Activated CD8-positive, alpha-beta T cell treated with anti-CD3 and anti-CD28 coated beads for 36 hours (primary cell): Measurements from ENCODE around the gene CACTIN. TPM values are rescaled to one million over a fixed set of nuclear protein-coding genes. Genes with fewer than 3 reads are reported as not detected.
"Not testable (repeated sequence)": the region's sequence is repeated elsewhere in the genome, so short reads cannot be mapped to it uniquely, and the experiment has no call there.

Source experiments
- ATAC-seq: fragments of 200-7000 bp; cut with Tn5 transposase; one replicate; pipeline ENCODE4 v1.10.0; 2021; ENCODE audit warnings: mild to moderate bottlenecking, moderate library complexity
- CTCF ChIA-PET: fragments of 350-600 bp; sonication (Branson Sonifier 250); formaldehyde crosslinking; loops from one replicate; lab custom pipeline; 2021; ENCODE audit warnings: antibody characterized with exemption; lab: Charles Lee
- POLR2A ChIA-PET: fragments of 350-600 bp; sonication (Branson Sonifier 250); formaldehyde crosslinking; loops from one replicate; lab custom pipeline; 2021; ENCODE audit warnings: antibody characterized with exemption; lab: Charles Lee
- DNase-seq: peaks from one replicate; pipeline ENCODE4 v3.0.0-alpha.2; 2020
- H3K27ac Mint-ChIP-seq: one replicate; pipeline ENCODE4 v1.8.0; 2021; ENCODE audit warnings: mild to moderate bottlenecking, mixed read lengths
- H3K27me3 Mint-ChIP-seq: one replicate; pipeline ENCODE4 v1.8.0; 2021; ENCODE audit warnings: mixed read lengths
- H3K36me3 Mint-ChIP-seq: one replicate; pipeline ENCODE4 v1.8.0; 2021; ENCODE audit warnings: low read depth, mixed read lengths
- H3K4me1 Mint-ChIP-seq: one replicate; pipeline ENCODE4 v1.8.0; 2021; ENCODE audit warnings: low read depth, mixed read lengths
- H3K4me3 Mint-ChIP-seq: one replicate; pipeline ENCODE4 v1.8.0; 2021; ENCODE audit warnings: mild to moderate bottlenecking, moderate library complexity, mixed read lengths
- H3K9me3 Mint-ChIP-seq: one replicate; pipeline ENCODE4 v1.8.0; 2021; ENCODE audit warnings: mixed read lengths
- intact Hi-C: fragments of 100-400 bp; cut with micrococcal nuclease; formaldehyde crosslinking; loops from one replicate; pipeline ENCODE4 v1.10.0; 2022
- total RNA-seq, 2 experiments: library from RNA; stranded (reverse); gene quantifications; one replicate each; pipeline ENCODE4 v1.2.3, GENCODE V29; 2021
- TF ChIP-seq, protein P1 (sequence below): fragments of 200-600 bp; IDR thresholded peaks from one replicate; pipeline ENCODE4 v1.8.0; 2022; ENCODE audit warnings: antibody characterized with exemption, mild to moderate bottlenecking

The CACTIN gene
- total RNA-seq, 2 experiments from 2014 or later: 25.9 to 28.5 TPM

DNA sequence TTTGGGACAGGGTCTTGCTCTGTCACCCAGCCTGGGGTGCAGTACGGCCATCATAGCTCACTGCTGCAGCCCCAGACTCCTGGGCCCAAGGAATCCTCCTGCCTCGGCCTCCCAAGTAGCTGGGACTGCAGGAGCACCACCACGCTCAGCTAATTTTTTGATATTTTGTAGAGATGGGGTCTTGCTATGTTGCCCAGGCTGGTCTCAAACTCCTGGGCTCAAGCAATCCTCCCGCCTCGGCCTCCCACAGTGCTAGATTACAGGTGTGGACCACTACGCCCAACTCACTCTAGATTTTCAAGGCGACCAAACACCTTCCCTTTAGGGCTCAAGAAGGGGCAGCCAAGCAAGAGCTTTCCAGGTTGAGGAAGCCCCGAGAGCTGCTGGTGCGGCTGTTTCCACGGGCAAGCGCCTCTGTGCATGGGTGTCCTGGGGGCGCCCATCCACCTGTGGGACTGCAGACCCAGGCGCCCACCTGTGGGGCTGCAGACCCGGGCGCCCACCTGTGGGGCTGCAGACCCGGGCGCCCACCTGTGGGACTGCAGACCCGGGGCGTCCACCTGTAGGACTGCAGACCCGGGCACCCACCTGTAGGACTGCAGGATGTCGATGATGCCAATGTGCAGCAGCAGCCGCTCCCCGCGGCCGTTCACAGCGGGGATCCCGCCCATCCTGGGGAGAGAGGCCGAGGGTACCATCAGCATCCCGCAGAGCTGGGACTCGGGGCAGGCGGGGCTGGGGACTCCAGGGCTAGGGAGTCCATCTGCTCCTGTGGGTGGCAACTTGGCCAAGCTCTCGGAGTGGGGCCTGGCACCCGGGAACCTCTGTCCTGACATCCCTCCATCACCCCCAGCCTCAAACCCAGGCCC, 21.7 kb upstream of the CACTIN start:
- Mint-ChIP-seq H3K36me3 (no peaks in the 10 kb centered on the region), H3K27me3 (no peaks in the 10 kb centered on the region), H3K9me3 (no peaks in the 10 kb centered on the region), H3K27ac (no peak overlapping the region), H3K4me1 (no peaks in the 10 kb centered on the region), H3K4me3 (no peak overlapping the region)
- POLR2A ChIA-PET: no interaction called here
- DNase-seq (no peak), ATAC-seq (no peak)
- intact Hi-C loops: no loop called here
- CTCF ChIA-PET: interaction anchor here (0.7 kb wide), 1 partner anchor 182 kb away, joined by 3 read pairs; no protein-coding TSS in a partner anchor
- TF ChIP-seq, protein P1, sequence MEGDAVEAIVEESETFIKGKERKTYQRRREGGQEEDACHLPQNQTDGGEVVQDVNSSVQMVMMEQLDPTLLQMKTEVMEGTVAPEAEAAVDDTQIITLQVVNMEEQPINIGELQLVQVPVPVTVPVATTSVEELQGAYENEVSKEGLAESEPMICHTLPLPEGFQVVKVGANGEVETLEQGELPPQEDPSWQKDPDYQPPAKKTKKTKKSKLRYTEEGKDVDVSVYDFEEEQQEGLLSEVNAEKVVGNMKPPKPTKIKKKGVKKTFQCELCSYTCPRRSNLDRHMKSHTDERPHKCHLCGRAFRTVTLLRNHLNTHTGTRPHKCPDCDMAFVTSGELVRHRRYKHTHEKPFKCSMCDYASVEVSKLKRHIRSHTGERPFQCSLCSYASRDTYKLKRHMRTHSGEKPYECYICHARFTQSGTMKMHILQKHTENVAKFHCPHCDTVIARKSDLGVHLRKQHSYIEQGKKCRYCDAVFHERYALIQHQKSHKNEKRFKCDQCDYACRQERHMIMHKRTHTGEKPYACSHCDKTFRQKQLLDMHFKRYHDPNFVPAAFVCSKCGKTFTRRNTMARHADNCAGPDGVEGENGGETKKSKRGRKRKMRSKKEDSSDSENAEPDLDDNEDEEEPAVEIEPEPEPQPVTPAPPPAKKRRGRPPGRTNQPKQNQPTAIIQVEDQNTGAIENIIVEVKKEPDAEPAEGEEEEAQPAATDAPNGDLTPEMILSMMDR: no peak

DNA sequence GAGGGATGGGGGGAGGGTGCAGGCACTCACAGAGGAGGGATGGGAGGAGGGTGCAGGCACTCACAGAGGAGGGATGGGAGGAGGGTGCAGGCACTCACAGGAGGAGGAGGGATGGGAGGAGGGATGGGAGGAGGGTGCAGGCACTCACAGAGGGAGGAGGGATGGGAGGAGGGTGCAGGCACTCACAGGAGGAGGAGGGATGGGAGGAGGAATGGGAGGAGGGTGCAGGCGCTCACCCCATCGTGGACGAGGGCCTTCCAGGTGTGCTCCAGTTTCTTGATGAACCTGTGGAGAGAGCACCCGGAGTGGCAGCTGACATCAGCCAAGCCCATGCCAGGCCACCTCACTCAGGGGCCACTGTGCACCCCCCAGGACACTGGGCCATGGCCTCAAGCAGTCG, 20.5 kb upstream of the CACTIN start:
- intact Hi-C loops, H3K36me3 Mint-ChIP-seq, H3K27ac Mint-ChIP-seq, POLR2A ChIA-PET, H3K9me3 Mint-ChIP-seq, H3K4me3 Mint-ChIP-seq, H3K4me1 Mint-ChIP-seq, H3K27me3 Mint-ChIP-seq, ATAC-seq, DNase-seq: not testable (repeated sequence)
- CTCF ChIA-PET: interaction anchor here (0.7 kb wide), 1 partner anchor 184 kb away, joined by 3 read pairs; no protein-coding TSS in a partner anchor

DNA sequence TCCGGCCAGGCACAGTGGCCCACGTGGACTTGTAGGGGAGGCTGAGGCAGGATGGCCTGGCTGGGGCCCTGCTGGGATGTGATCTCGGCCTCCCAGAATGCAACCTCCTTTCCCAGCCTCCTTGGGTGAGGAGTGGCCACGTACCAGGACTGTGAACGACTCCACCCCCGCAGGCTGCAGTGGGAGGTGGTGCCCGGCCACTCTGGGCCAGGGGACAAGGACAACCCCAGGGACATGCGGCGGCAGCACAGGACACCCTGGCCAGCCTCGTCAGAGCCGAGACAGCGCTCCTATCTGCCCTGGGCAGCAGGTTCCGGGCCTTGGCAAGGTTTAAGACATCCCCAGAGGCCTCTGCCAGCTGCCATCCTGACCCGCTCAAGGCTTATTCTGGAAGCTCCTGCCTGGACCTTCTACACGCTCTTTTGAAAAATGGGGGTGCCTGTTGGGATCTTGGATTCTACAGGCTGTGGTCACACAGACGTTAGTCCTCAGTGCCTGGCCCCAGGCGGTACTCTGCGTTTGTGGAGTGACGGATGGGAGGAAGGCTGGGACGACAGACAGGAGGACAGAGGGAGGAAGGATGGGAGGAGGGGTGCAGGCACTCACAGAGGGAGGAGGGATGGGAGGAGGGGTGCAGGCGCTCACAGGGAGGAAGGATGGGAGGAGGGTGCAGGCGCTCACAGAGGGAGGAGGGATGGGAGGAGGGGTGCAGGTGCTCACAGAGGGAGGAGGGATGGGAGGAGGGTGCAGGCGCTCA, 19.9 kb upstream of the CACTIN start:
- Mint-ChIP-seq H3K27ac (no peak overlapping the region), H3K36me3 (peaks cover 3% of the 10 kb centered on the region), H3K27me3 (no peaks in the 10 kb centered on the region), H3K4me3 (no peak overlapping the region), H3K4me1 (no peaks in the 10 kb centered on the region), H3K9me3 (no peaks in the 10 kb centered on the region)
- DNase-seq (no peak), ATAC-seq (no peak)
- TF ChIP-seq, protein P1: no peak
- ChIA-PET CTCF (no interaction called here), POLR2A (interaction anchor here (0.8 kb wide), 1 partner anchor 8 kb away, joined by 3 read pairs; no protein-coding TSS in a partner anchor)
- intact Hi-C loops: no loop called here

DNA sequence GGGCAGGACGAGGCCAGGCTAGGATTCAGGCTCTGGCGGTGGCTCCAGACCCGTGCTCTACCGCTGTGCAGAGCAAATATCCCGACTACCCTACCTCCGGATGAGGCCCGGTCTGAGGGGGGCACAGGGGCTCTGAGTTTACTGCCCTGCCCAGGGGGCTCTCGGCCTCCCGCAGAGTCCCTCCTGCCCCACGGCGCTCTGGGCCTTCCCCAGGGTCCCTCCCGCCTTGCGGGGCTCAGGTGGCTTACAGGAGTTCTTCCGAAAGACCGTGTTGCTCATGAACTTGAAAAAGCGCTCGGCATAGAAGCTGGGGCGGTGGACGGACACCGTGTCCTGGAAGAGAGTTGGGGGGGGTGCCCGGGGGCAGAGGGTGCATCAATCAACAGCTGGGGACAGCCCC, 19.1 kb upstream of the CACTIN start:
- POLR2A ChIA-PET: interaction anchor here (0.8 kb wide), 1 partner anchor 9 kb away, joined by 3 read pairs; no protein-coding TSS in a partner anchor
- Mint-ChIP-seq H3K27me3 (no peaks in the 10 kb centered on the region), H3K27ac (no peak overlapping the region), H3K4me3 (no peak overlapping the region), H3K36me3 (peaks cover 3% of the 10 kb centered on the region), H3K4me1 (no peaks in the 10 kb centered on the region), H3K9me3 (no peaks in the 10 kb centered on the region)
- CTCF ChIA-PET: no interaction called here
- ATAC-seq: no peak
- TF ChIP-seq, protein P1: no peak
- DNase-seq: no peak
- intact Hi-C loops: no loop called here

DNA sequence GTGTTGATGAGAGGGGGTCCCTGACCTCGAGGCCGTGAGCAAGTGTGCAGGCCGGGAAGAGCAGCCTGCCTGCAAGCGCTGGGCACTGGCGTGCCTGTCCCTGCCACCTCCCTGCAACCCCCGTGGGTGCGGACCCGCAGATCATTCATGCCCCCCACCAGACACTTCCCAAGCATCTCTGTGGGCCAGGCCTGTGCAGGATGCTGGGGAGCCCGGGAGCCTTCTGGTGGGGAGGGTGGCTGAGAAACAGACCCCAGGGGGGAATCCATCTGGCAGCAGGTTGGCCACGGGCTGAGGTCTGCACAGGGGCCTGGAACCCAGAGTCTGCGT, 18.4 kb upstream of the CACTIN start:
- Mint-ChIP-seq H3K4me3 (no peak overlapping the region), H3K9me3 (no peaks in the 10 kb centered on the region), H3K27ac (no peak overlapping the region), H3K36me3 (peaks cover 3% of the 10 kb centered on the region), H3K27me3 (no peaks in the 10 kb centered on the region), H3K4me1 (no peaks in the 10 kb centered on the region)
- ChIA-PET CTCF (no interaction called here), POLR2A (no interaction called here)
- TF ChIP-seq, protein P1: no peak
- intact Hi-C loops: no loop called here
- DNase-seq (no peak), ATAC-seq (no peak)
